Adrenal gland (tissue), 12 donors: ENCODE data around the gene CENPP. TPM values are rescaled to one million over a fixed set of nuclear protein-coding genes. Genes with fewer than 3 reads are reported as not detected.

ENCODE experiments used
- DNase-seq, 7 donors: peaks; one replicate each; pipeline ENCODE4 v3.0.0-alpha.2; 2019 to 2020
- H3K27ac ChIP-seq, 5 donors: fragments of 200-600 bp; sonication (generic) in 4 of 5; 1 replicate in 3 of 5; 2 replicates in 2 of 5; pipeline versions ENCODE4 v1.5.1 to v1.8.0; 2016 to 2020; ENCODE audit warnings: mild to moderate bottlenecking in 1 of 5
- H3K27me3 ChIP-seq: fragments of 200-600 bp; 2 replicates; pipeline ENCODE4 v1.8.0; 2021
- H3K36me3 ChIP-seq, 2 donors: fragments of 200-600 bp; replicated peaks in 1 of 2; 1 replicate in 1 of 2; 2 replicates in 1 of 2; pipeline versions ENCODE4 v1.5.1 to v1.8.0; 2018 to 2022
- H3K4me1 ChIP-seq, 2 donors: fragments of 200-600 bp; replicated peaks in 1 of 2; 1 replicate in 1 of 2; 2 replicates in 1 of 2; pipeline versions ENCODE4 v1.5.1 to v1.8.0; 2018 to 2021
- H3K4me3 ChIP-seq, 4 donors: fragments of 200-600 bp; sonication (generic) in 3 of 4; one replicate each; pipeline ENCODE4 v1.5.1; 2016 to 2018
- H3K9me3 ChIP-seq, 3 donors: fragments of 200-600 bp; sonication (generic) in 1 of 3; replicated peaks in 1 of 3; 1 replicate in 2 of 3; 2 replicates in 1 of 3; pipeline versions ENCODE4 v1.5.1 to v1.8.0; 2016 to 2021
- POLR2A ChIP-seq, 2 donors: fragments of 450-650 bp; IDR thresholded peaks; one replicate each; pipeline ENCODE4 v1.6.1; 2017; ENCODE audit warnings: antibody characterized with exemption in 2 of 2, mild to moderate bottlenecking in 2 of 2, moderate library complexity in 1 of 2
- WGBS, 4 donors: extraction: QIAGEN DNeasy Blood & Tissue Kit in 2 of 4; methylation state at CpG; one replicate each; pipeline versions ENCODE4 v1.1.5 to v1.1.7; 2013 to 2017; 5-methylcytosine and 5-hydroxymethylcytosine counted together
- intact Hi-C, 2 donors: fragments of 100-400 bp; cut with DNase I; formaldehyde crosslinking; loops; one replicate each; pipeline versions ENCODE4 v1.14.1 to v1.15.0; 2022 to 2023
- polyA plus RNA-seq, 3 donors: library from polyadenylated mRNA; stranded (reverse); fragments of 200-250 nt in 2 of 3; fragments of 350-450 nt in 1 of 3; fragmentation: Illumina TruSeq in 1 of 3; extraction: RNeasy Lipid Tissue Mini Kit (QIAGEN cat#74804) in 1 of 3; gene quantifications; one replicate each; pipeline ENCODE4 v1.2.3, GENCODE V29; 2013 to 2014
- total RNA-seq, 9 donors: library from RNA; depleted of rRNA in 4 of 9; stranded (reverse); fragments of >200 nt in 4 of 9; fragments of 120-200 nt in 1 of 9; fragmentation: NEBNext Ultra II Directional in 1 of 9; extraction: Animal tissue kit (Norgen Biotek cat#: 25700) in 1 of 9; gene quantifications; one replicate each; pipeline versions ENCODE4 v1.1.0 to v1.2.4, GENCODE V29; 2013 to 2023
- TF ChIP-seq, protein P1 (sequence below), 6 experiments: fragments of 450-650 bp in 4 of 6; fragments of 200-600 bp in 2 of 6; sonication (generic) in 1 of 6; IDR thresholded peaks; 1 replicate in 5 of 6; 2 replicates in 1 of 6; pipeline versions ENCODE4 v1.5.1 to v1.8.0; 2016 to 2021; ENCODE audit warnings: antibody characterized with exemption in 6 of 6, mild to moderate bottlenecking in 2 of 6, moderate library complexity in 1 of 6
- donor health status: healthy with polysubstance abuse.
- donor health status: Bipolar disorder and iron deficiency.
- donor health status: DM: yes; HTN: yes; CAD: no.
- donor health status: DM: no; HTN: no; CAD: no.
- donor health status: DM: no; HTN: no; CAD: no.
- donor health status: DM: yes; HTN: yes; CAD: no.

Gene CENPP
- total and polyA plus RNA-seq, 12 donors: 1.1 to 14.0 (median 3.1) TPM

DNA sequence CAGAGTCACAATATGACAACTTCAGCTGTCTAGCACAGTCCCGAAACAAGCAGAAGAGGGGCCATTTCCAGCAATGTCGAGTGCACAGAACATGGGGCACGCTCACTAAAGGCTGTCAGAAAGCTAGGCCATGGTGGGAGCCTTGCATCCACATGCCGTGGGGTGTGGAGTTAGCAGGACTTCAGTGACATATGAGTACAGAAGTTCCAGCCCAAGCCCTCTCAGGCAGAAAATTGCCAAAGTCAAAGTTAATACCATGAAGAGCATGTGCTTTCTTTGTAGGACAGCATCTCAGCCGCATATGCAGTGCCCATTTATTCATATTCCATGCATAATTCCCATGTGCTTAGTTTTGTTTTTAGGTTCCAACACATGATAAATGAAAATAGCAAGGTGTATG is 183.3 kb downstream of the CENPP start:
- TF ChIP-seq, protein P1, sequence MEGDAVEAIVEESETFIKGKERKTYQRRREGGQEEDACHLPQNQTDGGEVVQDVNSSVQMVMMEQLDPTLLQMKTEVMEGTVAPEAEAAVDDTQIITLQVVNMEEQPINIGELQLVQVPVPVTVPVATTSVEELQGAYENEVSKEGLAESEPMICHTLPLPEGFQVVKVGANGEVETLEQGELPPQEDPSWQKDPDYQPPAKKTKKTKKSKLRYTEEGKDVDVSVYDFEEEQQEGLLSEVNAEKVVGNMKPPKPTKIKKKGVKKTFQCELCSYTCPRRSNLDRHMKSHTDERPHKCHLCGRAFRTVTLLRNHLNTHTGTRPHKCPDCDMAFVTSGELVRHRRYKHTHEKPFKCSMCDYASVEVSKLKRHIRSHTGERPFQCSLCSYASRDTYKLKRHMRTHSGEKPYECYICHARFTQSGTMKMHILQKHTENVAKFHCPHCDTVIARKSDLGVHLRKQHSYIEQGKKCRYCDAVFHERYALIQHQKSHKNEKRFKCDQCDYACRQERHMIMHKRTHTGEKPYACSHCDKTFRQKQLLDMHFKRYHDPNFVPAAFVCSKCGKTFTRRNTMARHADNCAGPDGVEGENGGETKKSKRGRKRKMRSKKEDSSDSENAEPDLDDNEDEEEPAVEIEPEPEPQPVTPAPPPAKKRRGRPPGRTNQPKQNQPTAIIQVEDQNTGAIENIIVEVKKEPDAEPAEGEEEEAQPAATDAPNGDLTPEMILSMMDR (IDR thresholded peaks at IDR 0.05): no peak
- no peak for TF ChIP-seq POLR2A (IDR thresholded peaks at IDR 0.05)
- Histone ChIP-seq H3K4me1 (peaks cover 0 to 9% of the 10 kb centered on the region in 2 donors), H3K4me3 (no peak overlapping the region), H3K27ac (no peak overlapping the region), H3K9me3 (no peaks in the 10 kb centered on the region), H3K27me3 (no peaks in the 10 kb centered on the region), H3K36me3 (no peaks in the 10 kb centered on the region)
- intact Hi-C loops: no loop called here
- 90 to 99% (median 95%) methylated on average over 5 of the region's 5 CpGs for WGBS, 4 donors
- DNase-seq: no peak

DNA sequence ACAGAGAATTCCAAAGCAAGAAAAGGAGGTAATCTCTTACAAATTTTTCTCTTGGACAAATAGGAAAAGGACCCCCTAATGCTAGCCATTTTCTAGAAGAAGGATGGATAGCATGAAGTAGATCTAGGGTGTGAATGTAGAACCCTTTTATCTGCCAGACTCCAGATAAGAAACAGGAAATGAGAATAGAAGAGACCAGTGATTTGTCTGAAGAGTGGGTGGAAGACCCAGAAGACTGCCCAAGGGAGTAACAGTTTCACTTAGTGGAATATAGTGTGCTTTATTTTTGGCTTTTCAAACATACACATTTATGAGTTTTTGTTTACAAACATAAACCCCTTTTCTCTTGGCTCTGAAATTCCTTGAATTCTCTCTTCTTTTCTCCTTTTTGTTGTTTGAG is 185.0 kb downstream of the CENPP start:
- no peak overlapping the region for H3K4me3 ChIP-seq
- TF ChIP-seq POLR2A (IDR thresholded peaks at IDR 0.05): no peak
- TF ChIP-seq, protein P1 (IDR thresholded peaks at IDR 0.05): no peak
- intact Hi-C loops: no loop called here
- DNase-seq: no peak
- H3K36me3 ChIP-seq: no peaks in the 10 kb centered on the region
- H3K4me1 ChIP-seq: peaks cover 0 to 7% of the 10 kb centered on the region in 2 donors
- H3K27ac ChIP-seq: no peak overlapping the region
- no peaks in the 10 kb centered on the region for H3K9me3 ChIP-seq
- no peaks in the 10 kb centered on the region for H3K27me3 ChIP-seq

DNA sequence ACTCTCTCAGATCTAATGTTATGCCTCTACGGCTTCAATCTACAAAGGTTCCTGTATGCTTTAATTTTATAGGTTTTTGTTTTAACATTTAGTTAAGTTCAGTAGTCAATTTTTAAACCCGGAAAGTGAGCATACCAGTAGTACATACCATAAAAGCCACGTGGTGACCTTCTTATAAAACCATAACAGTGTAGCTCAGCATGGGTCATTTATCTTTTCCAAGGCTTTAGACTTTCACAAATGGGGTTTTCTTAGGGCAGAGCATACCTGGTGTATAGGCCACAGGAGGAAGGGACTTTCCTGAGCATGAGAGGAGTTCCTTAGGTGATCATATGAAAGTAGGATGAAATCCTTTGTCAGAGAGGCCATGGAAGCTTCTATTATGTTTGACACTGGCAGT is 186.9 kb downstream of the CENPP start:
- intact Hi-C loops: no loop called here
- Histone ChIP-seq H3K27me3 (no peaks in the 10 kb centered on the region), H3K27ac (no peak overlapping the region), H3K4me3 (no peak overlapping the region), H3K9me3 (no peaks in the 10 kb centered on the region), H3K4me1 (no peaks in the 10 kb centered on the region), H3K36me3 (no peaks in the 10 kb centered on the region)
- DNase-seq: no peak
- no peak for TF ChIP-seq POLR2A (IDR thresholded peaks at IDR 0.05)
- TF ChIP-seq, protein P1 (IDR thresholded peaks at IDR 0.05): no peak
- WGBS, 4 donors: 61 to 91% (median 75%) methylated on average over 3 of the region's 3 CpGs

DNA sequence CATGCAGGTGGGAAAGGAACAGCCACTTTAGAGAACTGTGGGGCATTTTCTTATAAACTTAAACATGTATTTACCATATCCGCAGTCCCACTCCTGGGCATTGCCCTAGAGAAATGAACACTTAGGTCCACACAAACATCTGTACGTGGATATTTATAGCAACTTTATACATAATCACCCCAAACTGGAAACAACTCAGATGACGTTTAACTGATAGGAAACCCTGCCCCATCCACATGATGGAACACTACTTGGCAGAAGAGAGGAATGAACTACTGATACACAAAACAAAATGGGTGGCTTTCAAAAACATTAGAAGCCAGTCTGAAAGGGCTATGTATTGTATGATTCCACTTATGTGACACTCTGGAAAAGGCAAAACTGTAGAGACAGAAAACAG is 187.6 kb downstream of the CENPP start:
- TF ChIP-seq POLR2A (IDR thresholded peaks at IDR 0.05): no peak
- TF ChIP-seq, protein P1 (IDR thresholded peaks at IDR 0.05): no peak
- Histone ChIP-seq H3K27me3 (no peaks in the 10 kb centered on the region), H3K4me3 (no peak overlapping the region), H3K36me3 (no peaks in the 10 kb centered on the region), H3K27ac (no peak overlapping the region), H3K4me1 (no peaks in the 10 kb centered on the region), H3K9me3 (no peaks in the 10 kb centered on the region)
- no peak for DNase-seq
- intact Hi-C loops: no loop called here
- 76 to 82% (median 79%) methylated on average over 3 of the region's 3 CpGs for WGBS, 4 donors
